Lung (tissue), 12 donors: ENCODE results near the gene GATC. TPM values are rescaled to one million over a fixed set of nuclear protein-coding genes. Genes with fewer than 3 reads are reported as not detected.

ENCODE experiments used
- ATAC-seq: fragments of 200-7000 bp; cut with Tn5 transposase; one replicate; pipeline ENCODE4 v1.9.1; 2020; ENCODE audit warnings: moderate number of reproducible peaks; ENCODE audit not compliant: insufficient read depth, low FRiP score
- DNase-seq, 3 donors: peaks; one replicate each; pipeline ENCODE4 v3.0.0-alpha.2; 2013 to 2017
- H3K27ac ChIP-seq, 2 donors: one replicate each; pipeline ENCODE4 v1.5.1; 2013; ENCODE audit warnings: mild to moderate bottlenecking in 2 of 2, moderate library complexity in 2 of 2, control low read depth in 1 of 2, inconsistent platforms in 1 of 2, low read depth in 1 of 2, low read length in 1 of 2
- H3K27me3 ChIP-seq, 3 donors: one replicate each; pipeline ENCODE4 v1.5.1; 2013; ENCODE audit warnings: low read length in 2 of 3; ENCODE audit not compliant: control insufficient read depth in 3 of 3, insufficient read depth in 3 of 3
- H3K36me3 ChIP-seq, 4 donors: one replicate each; pipeline ENCODE4 v1.5.1; 2013; ENCODE audit warnings: low read length in 4 of 4, mild to moderate bottlenecking in 1 of 4, moderate library complexity in 1 of 4; ENCODE audit not compliant: control insufficient read depth in 4 of 4, insufficient read depth in 4 of 4
- H3K4me1 ChIP-seq, 5 donors: one replicate each; pipeline ENCODE4 v1.5.1; 2013; ENCODE audit warnings: low read length in 5 of 5, mild to moderate bottlenecking in 2 of 5, moderate library complexity in 1 of 5; ENCODE audit not compliant: control insufficient read depth in 5 of 5, insufficient read depth in 5 of 5
- H3K4me3 ChIP-seq: one replicate; pipeline ENCODE4 v1.5.1; 2013; ENCODE audit warnings: mild to moderate bottlenecking, control low read depth, moderate library complexity
- H3K9ac ChIP-seq, 2 donors: one replicate each; pipeline ENCODE4 v1.5.1; 2013; ENCODE audit warnings: low read length in 2 of 2, control low read depth in 1 of 2; ENCODE audit not compliant: insufficient read depth in 1 of 2
- H3K9me3 ChIP-seq, 4 donors: one replicate each; pipeline ENCODE4 v1.5.1; 2013; ENCODE audit warnings: low read length in 3 of 4, mild to moderate bottlenecking in 1 of 4, moderate library complexity in 1 of 4; ENCODE audit not compliant: control insufficient read depth in 4 of 4, insufficient read depth in 3 of 4
- CTCF ChIP-seq: IDR thresholded peaks from 2 replicates; pipeline ENCODE4 v1.5.1; 2012; ENCODE audit warnings: mild to moderate bottlenecking; ENCODE audit errors: control extremely low read depth, extremely low read depth
- WGBS, 2 donors: extraction: QIAGEN DNeasy Blood & Tissue Kit; methylation state at CpG; one replicate each; pipeline ENCODE4 v1.1.7; 2013; 5-methylcytosine and 5-hydroxymethylcytosine counted together
- polyA plus RNA-seq, 2 donors: library from polyadenylated mRNA; stranded (reverse); fragments of 200-250 nt; gene quantifications; one replicate each; pipeline ENCODE4 v1.2.1, GENCODE V29; 2013
- total RNA-seq, 2 donors: library from RNA; depleted of rRNA in 1 of 2; stranded (reverse); fragments of >200 nt in 1 of 2; gene quantifications; one replicate each; pipeline ENCODE4 v1.2.1, GENCODE V29; 2014 to 2021
- donor health status: control.
- donor health status: control.
- donor health status: Bipolar disorder and iron deficiency.
- donor health status: healthy.
- donor health status: DM: yes; HTN: yes; CAD: no.

Gene GATC
- total and polyA plus RNA-seq, 4 donors = 10.6 to 27.6 (median 19.3) TPM

- no peak for DNase-seq
- no peaks in the 10 kb centered on the region for H3K27me3 ChIP-seq
- no peak overlapping the region for H3K27ac ChIP-seq
- no peak overlapping the region for H3K4me3 ChIP-seq
- no peaks in the 10 kb centered on the region for H3K9me3 ChIP-seq
- H3K36me3 ChIP-seq = peaks cover 27 to 37% (median 29%) of the 10 kb centered on the region in 4 donors
- no peak for TF ChIP-seq CTCF
- H3K4me1 ChIP-seq = peaks cover 0 to 19% (median 5%) of the 10 kb centered on the region in 5 donors
- 95 to 98% methylated on average over 6 of the region's 6 CpGs for WGBS, 2 donors
- ATAC-seq = no peak
- H3K9ac ChIP-seq = no peak overlapping the region
These were observed 21.2 kb downstream of the GATC start for GRCh38 chr12:120467439-120467838.

GRCh38 chr12:120468325-120468820 lies 22.1 kb downstream of the GATC start:
- no peak for TF ChIP-seq CTCF
- ATAC-seq (peak; percentile 8), DNase-seq (peak; percentile 43 to 52 (median 51))
- peaks cover 18 to 29% (median 19%) of the 10 kb centered on the region in 4 donors for H3K36me3 ChIP-seq
- no peaks in the 10 kb centered on the region for H3K27me3 ChIP-seq
- WGBS, 2 donors = 0 to 1% methylated on average over 23 of the region's 23 CpGs
- peak overlapping the region; percentile 72 to 92 for H3K9ac ChIP-seq
- H3K9me3 ChIP-seq = no peaks in the 10 kb centered on the region
- peaks cover 0 to 19% (median 5%) of the 10 kb centered on the region in 5 donors for H3K4me1 ChIP-seq
- peak overlapping the region; percentile 65 for H3K4me3 ChIP-seq
- H3K27ac ChIP-seq = peak overlapping the region; percentile 76 to 92

GRCh38 chr12:120468821-120469449 lies 22.7 kb downstream of the GATC start:
- Histone ChIP-seq H3K36me3 (peaks cover 13 to 23% (median 16%) of the 10 kb centered on the region in 4 donors), H3K27me3 (no peaks in the 10 kb centered on the region), H3K4me3 (peak overlapping the region; percentile 65), H3K4me1 (peaks cover 0 to 19% (median 5%) of the 10 kb centered on the region in 5 donors), H3K27ac (peak overlapping the region; percentile 85 to 92), H3K9me3 (no peaks in the 10 kb centered on the region), H3K9ac (peak overlapping the region; percentile 72 to 92)
- ATAC-seq = peak; percentile 21
- 1% methylated on average over 48 to 57 of the region's 57 CpGs for WGBS, 2 donors
- no peak for TF ChIP-seq CTCF
- DNase-seq = peak in 2 of 3 donors; percentile 69 to 70
